Measurements from ENCODE around the gene CNDP1. TPM values are rescaled to one million over a fixed set of nuclear protein-coding genes. Genes with fewer than 3 reads are reported as not detected.

The CNDP1 gene
- total RNA-seq = 1 to 10 TPM in 1 of 2 donors, under 1 TPM in 1; 0.61 to 2.4 TPM
- polyA plus RNA-seq (ENCODE audit: insufficient read length in 2 of 2) = 1 to 10 TPM; 1.1 to 1.3 TPM
- long read RNA-seq, donor 1 = 0 reads
- long read RNA-seq, donor 2 = 0 reads
- long read RNA-seq, donor 3 = 0 reads
- long read RNA-seq, donor 4 = 0 reads

GRCh38 chr18:74534150-74534969, at the start of gene CNDP1:
TSS of gene CNDP1 (plus strand) at chr18:74534500. CDS start at chr18:74534668, 168 bp downstream.
- no peak for DNase-seq (ENCODE audit: low read depth in 4 of 6, low spot score in 6 of 6)
- Histone ChIP-seq H3K36me3 (ENCODE audit: control insufficient read depth, insufficient read depth, low read length) (no peaks in the 10 kb centered on the region), H3K4me1 (ENCODE audit: control insufficient read depth, insufficient read depth, low read length) (no peaks in the 10 kb centered on the region), H3K27ac (ENCODE audit: low read depth, low read length) (no peak within 1 kb of the TSS), H3K9me3 (ENCODE audit: control insufficient read depth, insufficient read depth, low read length) (no peaks in the 10 kb centered on the region), H3K27me3 (ENCODE audit: control insufficient read depth, insufficient read depth, low read length) (no peaks in the 10 kb centered on the region), H3K4me3 (ENCODE audit: low read depth, low read length) (no peak within 1 kb of the TSS)
- WGBS (ENCODE audit: insufficient coverage) = 77% methylated on average over 15 of the region's 21 CpGs

DNA sequence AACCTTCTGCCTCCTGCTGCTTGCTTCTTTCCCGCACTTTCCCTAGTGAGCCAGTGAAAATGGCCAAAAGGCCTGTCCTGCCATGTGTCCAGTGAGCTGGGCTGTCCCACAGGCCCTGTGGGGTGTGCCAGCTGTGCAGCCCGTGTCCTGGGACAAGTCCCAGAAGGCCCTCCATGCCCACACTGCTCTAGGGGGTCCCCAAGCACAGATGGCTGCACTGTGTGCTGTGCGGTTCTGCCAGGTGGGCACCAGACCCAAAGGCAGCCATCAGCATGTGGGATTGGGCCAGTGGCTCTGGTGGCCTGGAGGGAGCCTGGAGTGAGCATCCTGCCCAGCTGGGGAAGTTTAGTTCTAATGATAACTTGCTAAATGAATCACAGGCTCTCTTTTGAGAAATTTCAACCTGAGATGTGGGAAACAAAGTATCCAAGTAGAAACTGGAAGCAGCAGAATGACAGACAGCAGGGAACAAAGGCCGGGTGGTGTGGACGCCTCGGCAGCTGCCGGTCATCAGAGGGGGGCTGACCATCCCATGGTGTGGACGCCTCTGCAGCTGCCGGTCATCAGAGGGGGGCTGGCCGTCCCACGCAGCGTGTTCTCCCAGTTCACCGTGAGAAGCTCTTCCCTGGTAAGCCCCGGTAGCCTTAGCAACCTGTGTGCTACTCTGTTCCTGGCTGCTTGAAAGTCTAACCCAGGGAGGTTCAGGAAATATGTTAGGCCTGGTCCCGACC, 48.0 kb upstream of the CNDP1 start:
- no peaks in the 10 kb centered on the region for H3K27me3 ChIP-seq (ENCODE audit: control insufficient read depth, insufficient read depth, low read length)
- no peak overlapping the region for H3K4me3 ChIP-seq (ENCODE audit: low read depth, low read length)
- peak in 1 of 6 donors; percentile 21 for DNase-seq (ENCODE audit: low read depth in 4 of 6, low spot score in 6 of 6)
- H3K9me3 ChIP-seq (ENCODE audit: control insufficient read depth, insufficient read depth, low read length) = no peaks in the 10 kb centered on the region
- peaks cover 9% of the 10 kb centered on the region for H3K4me1 ChIP-seq (ENCODE audit: control insufficient read depth, insufficient read depth, low read length)
- WGBS (ENCODE audit: insufficient coverage) = 37% methylated on average over 14 of the region's 15 CpGs
- H3K36me3 ChIP-seq (ENCODE audit: control insufficient read depth, insufficient read depth, low read length) = no peaks in the 10 kb centered on the region
- peak overlapping the region; percentile 52 for H3K27ac ChIP-seq (ENCODE audit: low read depth, low read length)

GRCh38 chr18:74488354-74488753, 45.9 kb upstream of the CNDP1 start:
- Histone ChIP-seq H3K4me1 (ENCODE audit: control insufficient read depth, insufficient read depth, low read length) (peaks cover 9% of the 10 kb centered on the region), H3K27me3 (ENCODE audit: control insufficient read depth, insufficient read depth, low read length) (no peaks in the 10 kb centered on the region), H3K27ac (ENCODE audit: low read depth, low read length) (no peak overlapping the region), H3K36me3 (ENCODE audit: control insufficient read depth, insufficient read depth, low read length) (no peaks in the 10 kb centered on the region), H3K9me3 (ENCODE audit: control insufficient read depth, insufficient read depth, low read length) (no peaks in the 10 kb centered on the region), H3K4me3 (ENCODE audit: low read depth, low read length) (no peak overlapping the region)
- DNase-seq (ENCODE audit: low read depth in 4 of 6, low spot score in 6 of 6) = no peak
- no CpG with 5 or more reads among the region's 8 CpGs for WGBS (ENCODE audit: insufficient coverage)

DNA sequence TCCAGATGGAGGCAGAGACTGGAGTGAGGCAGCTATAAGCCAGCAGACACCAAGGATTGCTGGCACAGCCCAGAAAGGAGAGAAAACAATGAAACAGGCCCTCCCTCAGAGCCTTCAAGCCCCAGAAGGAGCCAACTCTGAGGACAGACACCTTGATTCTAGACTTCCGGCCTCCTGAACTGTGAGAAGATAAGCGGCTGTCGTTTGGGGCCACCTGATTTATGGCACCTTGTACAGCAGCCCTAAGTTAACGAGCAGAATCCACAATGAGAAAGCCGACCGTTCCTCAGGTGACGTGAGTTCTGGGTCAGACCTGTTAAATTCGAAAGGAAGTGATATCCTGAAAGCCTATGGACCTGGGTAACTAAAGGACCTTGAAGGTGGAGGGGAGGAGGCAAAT, 45.4 kb upstream of the CNDP1 start:
- Histone ChIP-seq H3K4me3 (ENCODE audit: low read depth, low read length) (no peak overlapping the region), H3K27me3 (ENCODE audit: control insufficient read depth, insufficient read depth, low read length) (no peaks in the 10 kb centered on the region), H3K9me3 (ENCODE audit: control insufficient read depth, insufficient read depth, low read length) (no peaks in the 10 kb centered on the region), H3K27ac (ENCODE audit: low read depth, low read length) (no peak overlapping the region), H3K4me1 (ENCODE audit: control insufficient read depth, insufficient read depth, low read length) (peaks cover 9% of the 10 kb centered on the region), H3K36me3 (ENCODE audit: control insufficient read depth, insufficient read depth, low read length) (no peaks in the 10 kb centered on the region)
- 89% methylated on average over 8 of the region's 8 CpGs for WGBS (ENCODE audit: insufficient coverage)
- DNase-seq (ENCODE audit: low read depth in 4 of 6, low spot score in 6 of 6) = no peak

DNA sequence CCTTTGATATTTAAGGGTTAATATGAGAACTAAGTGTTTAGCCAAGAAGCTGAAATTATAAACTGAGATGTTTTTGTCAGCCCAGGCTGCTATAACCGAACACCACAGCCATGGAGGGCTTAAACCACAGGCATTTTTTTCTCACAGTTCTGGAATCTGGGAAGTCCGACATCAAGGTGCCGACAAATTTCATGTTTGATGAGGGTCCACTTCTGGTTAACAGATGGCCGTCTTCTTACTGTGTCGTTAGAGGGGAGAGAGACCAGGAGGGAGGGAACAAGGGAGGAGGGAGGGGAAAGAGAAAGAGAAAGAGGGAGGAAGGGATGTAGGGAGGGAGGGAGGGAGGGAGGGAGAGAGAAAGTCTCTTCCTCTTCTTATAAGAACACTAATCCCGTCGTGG, 44.6 kb upstream of the CNDP1 start:
- WGBS (ENCODE audit: insufficient coverage) = 39% methylated on average over 5 of the region's 7 CpGs
- H3K27me3 ChIP-seq (ENCODE audit: control insufficient read depth, insufficient read depth, low read length) = no peaks in the 10 kb centered on the region
- H3K36me3 ChIP-seq (ENCODE audit: control insufficient read depth, insufficient read depth, low read length) = no peaks in the 10 kb centered on the region
- no peak overlapping the region for H3K27ac ChIP-seq (ENCODE audit: low read depth, low read length)
- no peaks in the 10 kb centered on the region for H3K9me3 ChIP-seq (ENCODE audit: control insufficient read depth, insufficient read depth, low read length)
- peaks cover 9% of the 10 kb centered on the region for H3K4me1 ChIP-seq (ENCODE audit: control insufficient read depth, insufficient read depth, low read length)
- DNase-seq (ENCODE audit: low read depth in 4 of 6, low spot score in 6 of 6) = no peak
- no peak overlapping the region for H3K4me3 ChIP-seq (ENCODE audit: low read depth, low read length)

- Histone ChIP-seq H3K27ac (ENCODE audit: low read depth, low read length) (no peak overlapping the region), H3K27me3 (ENCODE audit: control insufficient read depth, insufficient read depth, low read length) (no peaks in the 10 kb centered on the region), H3K36me3 (ENCODE audit: control insufficient read depth, insufficient read depth, low read length) (no peaks in the 10 kb centered on the region), H3K4me3 (ENCODE audit: low read depth, low read length) (no peak overlapping the region), H3K9me3 (ENCODE audit: control insufficient read depth, insufficient read depth, low read length) (no peaks in the 10 kb centered on the region), H3K4me1 (ENCODE audit: control insufficient read depth, insufficient read depth, low read length) (peaks cover 11% of the 10 kb centered on the region)
- DNase-seq (ENCODE audit: low read depth in 4 of 6, low spot score in 6 of 6) = no peak
- WGBS (ENCODE audit: insufficient coverage) = 90% methylated on average over 3 of the region's 3 CpGs
Observed at GRCh38 chr18:74492259-74492658, 42.0 kb upstream of the CNDP1 start.

- no peaks in the 10 kb centered on the region for H3K27me3 ChIP-seq (ENCODE audit: control insufficient read depth, insufficient read depth, low read length)
- WGBS (ENCODE audit: insufficient coverage) = 48% methylated on average over 1 of the region's 1 CpG
- peaks cover 15% of the 10 kb centered on the region for H3K4me1 ChIP-seq (ENCODE audit: control insufficient read depth, insufficient read depth, low read length)
- no peak overlapping the region for H3K27ac ChIP-seq (ENCODE audit: low read depth, low read length)
- H3K36me3 ChIP-seq (ENCODE audit: control insufficient read depth, insufficient read depth, low read length) = no peaks in the 10 kb centered on the region
- DNase-seq (ENCODE audit: low read depth in 4 of 6, low spot score in 6 of 6) = peak in 4 of 6 donors; percentile 55 to 95 (median 72)
- H3K4me3 ChIP-seq (ENCODE audit: low read depth, low read length) = no peak overlapping the region
- no peaks in the 10 kb centered on the region for H3K9me3 ChIP-seq (ENCODE audit: control insufficient read depth, insufficient read depth, low read length)
Observed at GRCh38 chr18:74493689-74494088, 40.6 kb upstream of the CNDP1 start.

- Histone ChIP-seq H3K36me3 (ENCODE audit: control insufficient read depth, insufficient read depth, low read length) (no peaks in the 10 kb centered on the region), H3K4me3 (ENCODE audit: low read depth, low read length) (no peak overlapping the region), H3K9me3 (ENCODE audit: control insufficient read depth, insufficient read depth, low read length) (no peaks in the 10 kb centered on the region), H3K27me3 (ENCODE audit: control insufficient read depth, insufficient read depth, low read length) (no peaks in the 10 kb centered on the region), H3K27ac (ENCODE audit: low read depth, low read length) (no peak overlapping the region), H3K4me1 (ENCODE audit: control insufficient read depth, insufficient read depth, low read length) (peaks cover 15% of the 10 kb centered on the region)
- WGBS (ENCODE audit: insufficient coverage) = no CpG with 5 or more reads among the region's 1 CpG
- no peak for DNase-seq (ENCODE audit: low read depth in 4 of 6, low spot score in 6 of 6)
Observed at GRCh38 chr18:74494514-74494913, 39.8 kb upstream of the CNDP1 start.

GRCh38 chr18:74495581-74496507, 38.5 kb upstream of the CNDP1 start, which contains the start of gene CNDP2:
TSS of gene CNDP2 (plus strand) at chr18:74496363. CDS start at chr18:74499974, 3,611 bp downstream.
- no peaks in the 10 kb centered on the region for H3K27me3 ChIP-seq (ENCODE audit: control insufficient read depth, insufficient read depth, low read length)
- DNase-seq (ENCODE audit: low read depth in 4 of 6, low spot score in 6 of 6) = peak; percentile 96 to 100 (median 98)
- H3K9me3 ChIP-seq (ENCODE audit: control insufficient read depth, insufficient read depth, low read length) = no peaks in the 10 kb centered on the region
- peaks cover 1% of the 10 kb centered on the region for H3K36me3 ChIP-seq (ENCODE audit: control insufficient read depth, insufficient read depth, low read length)
- peaks cover 15% of the 10 kb centered on the region for H3K4me1 ChIP-seq (ENCODE audit: control insufficient read depth, insufficient read depth, low read length)
- H3K27ac ChIP-seq (ENCODE audit: low read depth, low read length) = peak within 1 kb of the TSS; percentile 86
- H3K4me3 ChIP-seq (ENCODE audit: low read depth, low read length) = peak within 1 kb of the TSS; percentile 75
- WGBS (ENCODE audit: insufficient coverage) = 0% methylated on average over 67 of the region's 71 CpGs
